ENCODE results near the gene SLC25A6.

DNA sequence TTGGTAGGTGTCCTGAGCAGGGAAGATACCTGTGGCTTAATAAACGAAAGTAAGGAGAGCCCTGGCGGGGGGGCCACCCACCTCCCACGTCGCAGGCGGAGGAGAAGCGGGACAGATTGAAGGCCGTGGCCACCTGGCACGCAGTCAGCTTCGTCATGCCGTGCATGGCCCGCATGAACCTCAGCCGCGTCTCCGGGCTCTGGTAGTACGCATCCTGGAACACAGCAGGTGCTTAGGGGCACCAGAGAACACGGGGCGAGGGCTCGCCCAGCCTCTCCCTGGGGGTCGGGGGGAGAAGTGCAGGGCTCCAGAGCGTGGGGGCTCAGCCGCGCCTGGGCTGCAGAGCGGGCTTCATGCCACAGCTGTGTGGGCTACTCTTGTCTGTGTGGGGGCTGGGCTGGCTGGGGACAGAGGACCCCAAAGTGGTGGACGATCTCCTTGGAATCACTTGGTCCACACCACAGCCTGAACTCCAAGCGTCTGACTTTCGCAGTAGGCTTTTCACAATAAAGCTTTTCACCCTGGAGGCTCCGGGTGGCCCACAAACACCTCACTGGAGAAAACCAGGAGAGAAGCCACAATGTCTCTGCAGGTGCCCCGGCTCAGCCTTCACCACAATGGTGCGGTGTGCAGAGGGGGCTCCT is 27.1 kb upstream of the SLC25A6 start:
- TF ChIP-seq POLR2AphosphoS5 (IDR thresholded peaks at IDR 0.05): no peak
- TF ChIP-seq, protein P1, sequence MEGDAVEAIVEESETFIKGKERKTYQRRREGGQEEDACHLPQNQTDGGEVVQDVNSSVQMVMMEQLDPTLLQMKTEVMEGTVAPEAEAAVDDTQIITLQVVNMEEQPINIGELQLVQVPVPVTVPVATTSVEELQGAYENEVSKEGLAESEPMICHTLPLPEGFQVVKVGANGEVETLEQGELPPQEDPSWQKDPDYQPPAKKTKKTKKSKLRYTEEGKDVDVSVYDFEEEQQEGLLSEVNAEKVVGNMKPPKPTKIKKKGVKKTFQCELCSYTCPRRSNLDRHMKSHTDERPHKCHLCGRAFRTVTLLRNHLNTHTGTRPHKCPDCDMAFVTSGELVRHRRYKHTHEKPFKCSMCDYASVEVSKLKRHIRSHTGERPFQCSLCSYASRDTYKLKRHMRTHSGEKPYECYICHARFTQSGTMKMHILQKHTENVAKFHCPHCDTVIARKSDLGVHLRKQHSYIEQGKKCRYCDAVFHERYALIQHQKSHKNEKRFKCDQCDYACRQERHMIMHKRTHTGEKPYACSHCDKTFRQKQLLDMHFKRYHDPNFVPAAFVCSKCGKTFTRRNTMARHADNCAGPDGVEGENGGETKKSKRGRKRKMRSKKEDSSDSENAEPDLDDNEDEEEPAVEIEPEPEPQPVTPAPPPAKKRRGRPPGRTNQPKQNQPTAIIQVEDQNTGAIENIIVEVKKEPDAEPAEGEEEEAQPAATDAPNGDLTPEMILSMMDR (IDR thresholded peaks at IDR 0.05): no peak
- TF ChIP-seq POLR2A (IDR thresholded peaks at IDR 0.05): no peak
- TF ChIP-seq EP300 (IDR thresholded peaks at IDR 0.05): no peak

Measured in sigmoid colon (tissue), 4 donors.